Suprapubic skin (tissue), 4 donors: ENCODE results near the gene LPP. TPM values are rescaled to one million over a fixed set of nuclear protein-coding genes. Genes with fewer than 3 reads are reported as not detected.

Experiments used
- DNase-seq, 2 donors: peaks; one replicate each; pipeline ENCODE4 v3.0.0-alpha.2; 2019; ENCODE audit warnings: low spot score in 2 of 2
- H3K27ac ChIP-seq: fragments of 200-600 bp; sonication (generic); one replicate; pipeline ENCODE4 v1.5.1; 2019
- H3K27me3 ChIP-seq: fragments of 200-600 bp; sonication (generic); one replicate; pipeline ENCODE4 v1.5.1; 2019
- H3K36me3 ChIP-seq: fragments of 200-600 bp; sonication (generic); one replicate; pipeline ENCODE4 v1.5.1; 2019
- H3K4me1 ChIP-seq: fragments of 200-600 bp; sonication (generic); one replicate; pipeline ENCODE4 v1.5.1; 2019
- H3K4me3 ChIP-seq: fragments of 200-600 bp; sonication (generic); one replicate; pipeline ENCODE4 v1.5.1; 2019; ENCODE audit warnings: mild to moderate bottlenecking
- H3K9me3 ChIP-seq: fragments of 200-600 bp; sonication (generic); one replicate; pipeline ENCODE4 v1.5.1; 2019
- CTCF ChIP-seq, 2 donors: fragments of 200-600 bp in 1 of 2; fragments of 450-650 bp in 1 of 2; sonication (generic) in 1 of 2; IDR thresholded peaks; one replicate each; pipeline ENCODE4 v1.5.1; 2016 to 2019; ENCODE audit warnings: antibody characterized with exemption in 2 of 2, mild to moderate bottlenecking in 1 of 2, moderate library complexity in 1 of 2
- EP300 ChIP-seq: sonication (generic); formaldehyde crosslinking; IDR thresholded peaks from one replicate; pipeline ENCODE4 v1.6.1; 2017; ENCODE audit warnings: antibody characterized with exemption
- POLR2A ChIP-seq, 2 donors: fragments of 450-650 bp; IDR thresholded peaks; one replicate each; pipeline ENCODE4 v1.6.1; 2017; ENCODE audit warnings: antibody characterized with exemption in 2 of 2, mild to moderate bottlenecking in 2 of 2, moderate library complexity in 2 of 2
- POLR2AphosphoS5 ChIP-seq, 3 donors: sonication (generic); formaldehyde crosslinking; IDR thresholded peaks; one replicate each; pipeline ENCODE4 v1.6.1; 2017; ENCODE audit warnings: antibody characterized with exemption in 3 of 3
- WGBS: methylation state at CpG from one replicate; pipeline ENCODE4 v1.1.5; 2018; 5-methylcytosine and 5-hydroxymethylcytosine counted together
- total RNA-seq, 4 donors: library from RNA; depleted of rRNA; stranded (reverse); fragments of >200 nt; gene quantifications; one replicate each; pipeline ENCODE4 v1.1.0, GENCODE V29; 2016

Gene LPP
- total RNA-seq, 4 donors from 2014 or later = 56.8 to 127 (median 84.2) TPM

- DNase-seq = no peak
- no peaks in the 10 kb centered on the region for H3K36me3 ChIP-seq
- 91% methylated on average over 7 of the region's 7 CpGs for WGBS
- no peaks in the 10 kb centered on the region for H3K9me3 ChIP-seq
- H3K27ac ChIP-seq = no peak overlapping the region
- no peaks in the 10 kb centered on the region for H3K27me3 ChIP-seq
- no peak for TF ChIP-seq POLR2AphosphoS5 (IDR thresholded peaks at IDR 0.05)
- no peak for TF ChIP-seq POLR2A (IDR thresholded peaks at IDR 0.05)
- no peak for TF ChIP-seq EP300
- TF ChIP-seq CTCF (IDR thresholded peaks at IDR 0.05) = no peak
- peaks cover 22% of the 10 kb centered on the region for H3K4me1 ChIP-seq
- H3K4me3 ChIP-seq = no peak overlapping the region
Measured at GRCh38 chr3:188240189-188240981, 86.4 kb downstream of the LPP start.

- DNase-seq = no peak
- TF ChIP-seq CTCF (IDR thresholded peaks at IDR 0.05) = no peak
- no peak for TF ChIP-seq POLR2A (IDR thresholded peaks at IDR 0.05)
- TF ChIP-seq EP300 = no peak
- no peak for TF ChIP-seq POLR2AphosphoS5 (IDR thresholded peaks at IDR 0.05)
- no peak overlapping the region for H3K27ac ChIP-seq
- WGBS = 69% methylated on average over 7 of the region's 7 CpGs
- H3K36me3 ChIP-seq = no peaks in the 10 kb centered on the region
- H3K9me3 ChIP-seq = no peaks in the 10 kb centered on the region
- no peak overlapping the region for H3K4me3 ChIP-seq
- peaks cover 22% of the 10 kb centered on the region for H3K4me1 ChIP-seq
- no peaks in the 10 kb centered on the region for H3K27me3 ChIP-seq
Measured at GRCh38 chr3:188241072-188241471, 87.1 kb downstream of the LPP start.

GRCh38 chr3:188241883-188242282 is 87.9 kb downstream of the LPP start:
- DNase-seq = no peak
- Histone ChIP-seq H3K27ac (no peak overlapping the region), H3K27me3 (no peaks in the 10 kb centered on the region), H3K9me3 (no peaks in the 10 kb centered on the region), H3K4me1 (peaks cover 22% of the 10 kb centered on the region), H3K36me3 (no peaks in the 10 kb centered on the region), H3K4me3 (no peak overlapping the region)
- WGBS = 94% methylated on average over 3 of the region's 3 CpGs
- TF ChIP-seq EP300 = no peak
- no peak for TF ChIP-seq POLR2AphosphoS5 (IDR thresholded peaks at IDR 0.05)
- TF ChIP-seq CTCF (IDR thresholded peaks at IDR 0.05) = no peak
- no peak for TF ChIP-seq POLR2A (IDR thresholded peaks at IDR 0.05)

- Histone ChIP-seq H3K27ac (peak overlapping the region; percentile 52), H3K4me1 (peaks cover 22% of the 10 kb centered on the region), H3K9me3 (no peaks in the 10 kb centered on the region), H3K4me3 (no peak overlapping the region), H3K27me3 (no peaks in the 10 kb centered on the region), H3K36me3 (no peaks in the 10 kb centered on the region)
- TF ChIP-seq POLR2A (IDR thresholded peaks at IDR 0.05) (no peak), POLR2AphosphoS5 (IDR thresholded peaks at IDR 0.05) (no peak), EP300 (no peak), CTCF (IDR thresholded peaks at IDR 0.05) (no peak)
- DNase-seq = no peak
- WGBS = 62% methylated on average over 3 of the region's 3 CpGs
Measured at GRCh38 chr3:188242436-188243123, 88.6 kb downstream of the LPP start.

- TF ChIP-seq CTCF (IDR thresholded peaks at IDR 0.05) (no peak), POLR2A (IDR thresholded peaks at IDR 0.05) (no peak), EP300 (no peak)
- Histone ChIP-seq H3K9me3 (no peaks in the 10 kb centered on the region), H3K27ac (peak overlapping the region; percentile 52), H3K36me3 (no peaks in the 10 kb centered on the region), H3K27me3 (no peaks in the 10 kb centered on the region), H3K4me3 (no peak overlapping the region), H3K4me1 (peaks cover 22% of the 10 kb centered on the region)
- WGBS = 66% methylated on average over 9 of the region's 9 CpGs
- DNase-seq = no peak
Measured at GRCh38 chr3:188243124-188243795, 89.3 kb downstream of the LPP start.
